Measurements from ENCODE around the gene ABLIM3. TPM values are rescaled to one million over a fixed set of nuclear protein-coding genes. Genes with fewer than 3 reads are reported as not detected.

Gene ABLIM3
- polyA plus RNA-seq, 1 of the 3 experiments (the other 2 are of a cell fraction): 5.9 TPM

- CTCF ChIA-PET: interaction anchor here (1.2 to 2.2 kb wide), 4 partner anchors 8 to 530 kb away, joined by 3 to 8 read pairs (median 4); partner anchors contain the start of genes ABLIM3 and AFAP1L1
- POLR2A ChIA-PET: no interaction called here
These were observed 120.0 kb downstream of the ABLIM3 start for GRCh38 chr5:149261246-149261645.

GRCh38 chr5:149262315-149262714 is 121.0 kb downstream of the ABLIM3 start:
- no peak for DNase-seq

More at GRCh38 chr5:149261246-149261645, 120.0 kb downstream of the ABLIM3 start:
- Histone ChIP-seq H3K27me3 (ENCODE audit: insufficient read depth) (no peaks in the 10 kb centered on the region), H3K27ac (ENCODE audit: low read depth in 2 of 2, low read length in 1 of 2) (no peak overlapping the region), H3K9ac (no peak overlapping the region), H3K4me1 (ENCODE audit: control insufficient read depth in 1 of 2, insufficient read depth in 2 of 2, low read depth in 1 of 2, low read length in 1 of 2) (no peaks in the 10 kb centered on the region), H3K79me2 (ENCODE audit: insufficient read depth) (no peaks in the 10 kb centered on the region), H4K20me1 (ENCODE audit: insufficient read depth) (no peaks in the 10 kb centered on the region), H3K9me2 (no peaks in the 10 kb centered on the region), H2AFZ (ENCODE audit: low read depth) (no peak overlapping the region), H3K4me2 (no peak overlapping the region), H3K9me3 (no peaks in the 10 kb centered on the region), H3K4me3 (ENCODE audit: low read depth in 2 of 2, low read length in 1 of 2) (no peak overlapping the region), H3F3A (replicated peaks; ENCODE audit: insufficient read depth) (no peaks in the 10 kb centered on the region), H3K36me3 (replicated peaks in 1 of 2; ENCODE audit: control insufficient read depth in 1 of 2, insufficient read depth in 2 of 2, low read length in 1 of 2) (no peaks in the 10 kb centered on the region)
- no peak for DNase-seq
- TF ChIP-seq USF2 (IDR thresholded peaks at IDR 0.05; ENCODE audit: borderline replicate concordance, low read depth, low read length): no peak
- TF ChIP-seq GABPA (IDR thresholded peaks at IDR 0.05; ENCODE audit: low read depth): no peak
- no peak for TF ChIP-seq CHD2 (IDR thresholded peaks at IDR 0.05; ENCODE audit: low read length, partially characterized antibody)
- 68% methylated on average over 7 of the region's 7 CpGs for WGBS (ENCODE audit: low lambda C conversion rate)

GRCh38 chr5:149264439-149265067 is 123.3 kb downstream of the ABLIM3 start:
- no peak for TF ChIP-seq EP300 (IDR thresholded peaks at IDR 0.05; ENCODE audit: borderline replicate concordance in 1 of 2, low read depth in 1 of 2, low read length in 1 of 2)
- peak; percentile 37 for TF ChIP-seq RAD21 (IDR thresholded peaks at IDR 0.05; ENCODE audit: low read length)
- TF ChIP-seq CTCF (IDR thresholded peaks at IDR 0.05): peak; percentile 45
- ChIA-PET POLR2A (no interaction called here), CTCF (interaction anchor here (0.6 to 2.9 kb wide), 18 partner anchors 9 to 1688 kb away, joined by 3 to 16 read pairs (median 4); partner anchors contain the start of gene ABLIM3)
- H3K79me2 ChIP-seq (ENCODE audit: insufficient read depth): no peaks in the 10 kb centered on the region
- H3K9me2 ChIP-seq: no peaks in the 10 kb centered on the region
- 65% methylated on average over 12 of the region's 12 CpGs for WGBS (ENCODE audit: low lambda C conversion rate)
- no peak overlapping the region for H3K9ac ChIP-seq
- H3K9me3 ChIP-seq: no peaks in the 10 kb centered on the region
- H3K4me1 ChIP-seq (ENCODE audit: control insufficient read depth in 1 of 2, insufficient read depth in 2 of 2, low read depth in 1 of 2, low read length in 1 of 2): no peaks in the 10 kb centered on the region
- no peak overlapping the region for H3K4me2 ChIP-seq
- H3K27me3 ChIP-seq (ENCODE audit: insufficient read depth): no peaks in the 10 kb centered on the region
- H3K27ac ChIP-seq (ENCODE audit: low read depth in 2 of 2, low read length in 1 of 2): no peak overlapping the region
- DNase-seq: peak; percentile 22
- no peak overlapping the region for H2AFZ ChIP-seq (ENCODE audit: low read depth)
- H4K20me1 ChIP-seq (ENCODE audit: insufficient read depth): no peaks in the 10 kb centered on the region
- H3F3A ChIP-seq (replicated peaks; ENCODE audit: insufficient read depth): no peaks in the 10 kb centered on the region
- H3K4me3 ChIP-seq (ENCODE audit: low read depth in 2 of 2, low read length in 1 of 2): no peak overlapping the region
- H3K36me3 ChIP-seq (replicated peaks in 1 of 2; ENCODE audit: control insufficient read depth in 1 of 2, insufficient read depth in 2 of 2, low read length in 1 of 2): no peaks in the 10 kb centered on the region

More at GRCh38 chr5:149262315-149262714, 121.0 kb downstream of the ABLIM3 start:
- Histone ChIP-seq H3K4me2 (no peak overlapping the region), H3K9me3 (no peaks in the 10 kb centered on the region), H3K36me3 (replicated peaks in 1 of 2; ENCODE audit: control insufficient read depth in 1 of 2, insufficient read depth in 2 of 2, low read length in 1 of 2) (no peaks in the 10 kb centered on the region), H3K4me1 (ENCODE audit: control insufficient read depth in 1 of 2, insufficient read depth in 2 of 2, low read depth in 1 of 2, low read length in 1 of 2) (no peaks in the 10 kb centered on the region), H3K4me3 (ENCODE audit: low read depth in 2 of 2, low read length in 1 of 2) (no peak overlapping the region), H3F3A (replicated peaks; ENCODE audit: insufficient read depth) (no peaks in the 10 kb centered on the region), H4K20me1 (ENCODE audit: insufficient read depth) (no peaks in the 10 kb centered on the region), H3K9ac (no peak overlapping the region), H2AFZ (ENCODE audit: low read depth) (no peak overlapping the region), H3K27ac (ENCODE audit: low read depth in 2 of 2, low read length in 1 of 2) (no peak overlapping the region), H3K9me2 (no peaks in the 10 kb centered on the region), H3K79me2 (ENCODE audit: insufficient read depth) (no peaks in the 10 kb centered on the region), H3K27me3 (ENCODE audit: insufficient read depth) (no peaks in the 10 kb centered on the region)
- 51% methylated on average over 3 of the region's 4 CpGs for WGBS (ENCODE audit: low lambda C conversion rate)
- TF ChIP-seq SIN3A (IDR thresholded peaks at IDR 0.05; ENCODE audit: borderline replicate concordance, low read depth, low read length) (no peak), ELF1 (IDR thresholded peaks at IDR 0.05) (no peak), EP300 (IDR thresholded peaks at IDR 0.05; ENCODE audit: borderline replicate concordance in 1 of 2, low read depth in 1 of 2, low read length in 1 of 2) (no peak), FOSL2 (IDR thresholded peaks at IDR 0.05; ENCODE audit: borderline replicate concordance, low read depth) (no peak), RAD21 (IDR thresholded peaks at IDR 0.05; ENCODE audit: low read length) (no peak), GABPA (IDR thresholded peaks at IDR 0.05; ENCODE audit: low read depth) (no peak), EZH2phosphoT487 (IDR thresholded peaks at IDR 0.05; ENCODE audit: borderline replicate concordance, low read depth) (no peak), MEF2A (IDR thresholded peaks at IDR 0.05; ENCODE audit: borderline replicate concordance, low read depth) (no peak), TAF1 (IDR thresholded peaks at IDR 0.05; ENCODE audit: borderline replicate concordance, low read depth, low read length) (no peak)
- ChIA-PET POLR2A (no interaction called here), CTCF (interaction anchor here (0.8 to 2.9 kb wide), 3 partner anchors 121 to 590 kb away, joined by 3 to 16 read pairs (median 3); partner anchors contain the start of gene ABLIM3)
